Adipocyte (in vitro differentiated cells): ENCODE data around the gene CSNK1G2.

Experiments
- DNase-seq: peaks from one replicate; pipeline ENCODE4 v3.0.0-alpha.2; 2015; ENCODE audit warnings: low read depth
- H3K27me3 ChIP-seq: replicated peaks from 2 replicates; pipeline ENCODE4 v1.7.0; 2013; ENCODE audit warnings: mild to moderate bottlenecking, low read length, moderate library complexity; ENCODE audit not compliant: control insufficient read depth, insufficient read depth
- H3K36me3 ChIP-seq: 2 replicates; pipeline ENCODE4 v1.7.0; 2013; ENCODE audit warnings: low read length, mild to moderate bottlenecking, moderate library complexity; ENCODE audit not compliant: control insufficient read depth, insufficient read depth, severe bottlenecking
- H3K4me1 ChIP-seq: 2 replicates; pipeline ENCODE4 v1.7.0; 2013; ENCODE audit warnings: mild to moderate bottlenecking, low read length, moderate library complexity; ENCODE audit not compliant: control insufficient read depth, insufficient read depth
- H3K4me3 ChIP-seq: 2 replicates; pipeline ENCODE4 v1.7.0; 2013; ENCODE audit warnings: mild to moderate bottlenecking, low read length, moderate library complexity
- H3K9ac ChIP-seq: 2 replicates; pipeline ENCODE4 v1.7.0; 2013; ENCODE audit warnings: mild to moderate bottlenecking, low read length, moderate library complexity
- H3K9me3 ChIP-seq: 2 replicates; pipeline ENCODE4 v1.7.0; 2013; ENCODE audit warnings: mild to moderate bottlenecking, low read length, moderate library complexity; ENCODE audit not compliant: control insufficient read depth

CSNK1G2 gene

DNA sequence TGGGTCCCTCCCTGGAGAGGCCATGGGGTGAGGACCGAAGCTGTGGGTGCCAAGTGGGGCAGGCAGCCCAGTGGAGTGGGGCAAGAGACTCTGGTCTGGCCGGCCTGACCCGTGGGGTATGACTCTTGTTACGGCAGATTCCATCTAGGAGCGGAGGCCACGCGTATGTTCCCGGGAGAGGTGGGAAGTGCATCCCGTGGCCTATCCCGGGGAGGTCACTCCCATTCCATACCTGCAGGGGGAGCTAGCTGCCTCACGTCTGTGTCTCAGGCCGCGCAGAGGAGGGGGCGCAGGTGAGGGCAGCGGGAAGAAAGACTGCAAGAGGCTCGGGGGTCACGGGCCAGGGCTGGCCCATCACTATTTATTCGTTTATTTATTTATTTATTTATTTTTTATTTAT, 4.9 kb downstream of the CSNK1G2 start:
- no peak overlapping the region for H3K4me3 ChIP-seq
- peaks cover 19% of the 10 kb centered on the region for H3K4me1 ChIP-seq
- H3K9ac ChIP-seq, result no peak overlapping the region
- DNase-seq, result peak; percentile 47
- no peaks in the 10 kb centered on the region for H3K9me3 ChIP-seq
- no peaks in the 10 kb centered on the region for H3K36me3 ChIP-seq
- H3K27me3 ChIP-seq, result no peaks in the 10 kb centered on the region

- DNase-seq, result no peak
- no peaks in the 10 kb centered on the region for H3K27me3 ChIP-seq
Measured at GRCh38 chr19:1947651-1948209, 6.8 kb downstream of the CSNK1G2 start.

DNA sequence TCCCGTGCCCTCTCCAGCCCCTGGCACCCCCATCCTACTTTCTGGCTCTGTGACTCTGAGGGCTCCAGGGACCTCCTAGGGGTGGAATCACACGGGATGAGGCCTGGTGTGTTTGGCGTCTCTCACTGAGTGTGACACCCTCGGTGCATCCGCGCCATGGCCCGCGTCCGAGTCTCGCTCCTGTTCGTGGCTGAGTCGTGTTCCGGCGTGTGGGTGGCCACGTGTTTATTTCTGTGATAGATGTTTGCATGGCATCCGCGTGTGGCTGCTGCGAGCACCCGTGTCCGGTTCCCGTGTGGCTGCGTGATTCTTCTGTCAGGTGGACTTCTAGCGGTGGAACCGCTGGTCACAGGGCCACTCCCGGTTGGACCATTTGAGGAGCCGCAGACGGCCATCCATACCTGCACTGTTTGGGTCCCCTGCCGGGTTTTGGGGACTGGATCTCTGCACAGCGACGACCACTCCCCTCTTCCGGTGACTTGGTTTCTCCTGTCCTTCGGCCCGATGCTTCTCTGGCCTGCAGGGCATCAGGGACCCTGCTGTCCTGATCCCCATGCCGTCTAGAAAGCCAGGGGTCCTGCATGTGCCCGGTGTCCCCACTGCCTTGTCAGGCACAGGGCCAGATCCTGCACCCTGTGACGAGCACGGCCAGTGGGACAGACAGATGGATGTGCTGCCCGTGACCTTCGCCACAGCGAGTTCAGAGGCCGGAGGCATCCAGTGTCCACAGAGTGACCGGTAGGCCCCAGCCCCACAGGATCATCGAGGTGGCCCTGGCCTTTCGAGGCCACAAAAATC, 8.5 kb downstream of the CSNK1G2 start:
- Histone ChIP-seq H3K9me3 (no peaks in the 10 kb centered on the region), H3K36me3 (peaks cover 5% of the 10 kb centered on the region), H3K4me1 (peaks cover 4% of the 10 kb centered on the region), H3K9ac (no peak overlapping the region), H3K27me3 (no peaks in the 10 kb centered on the region), H3K4me3 (no peak overlapping the region)
- DNase-seq, result no peak

More at GRCh38 chr19:1947651-1948209, 6.8 kb downstream of the CSNK1G2 start:
- Histone ChIP-seq H3K4me3 (no peak overlapping the region), H3K9me3 (no peaks in the 10 kb centered on the region), H3K4me1 (peaks cover 13% of the 10 kb centered on the region), H3K9ac (no peak overlapping the region), H3K36me3 (peaks cover 5% of the 10 kb centered on the region)

DNA sequence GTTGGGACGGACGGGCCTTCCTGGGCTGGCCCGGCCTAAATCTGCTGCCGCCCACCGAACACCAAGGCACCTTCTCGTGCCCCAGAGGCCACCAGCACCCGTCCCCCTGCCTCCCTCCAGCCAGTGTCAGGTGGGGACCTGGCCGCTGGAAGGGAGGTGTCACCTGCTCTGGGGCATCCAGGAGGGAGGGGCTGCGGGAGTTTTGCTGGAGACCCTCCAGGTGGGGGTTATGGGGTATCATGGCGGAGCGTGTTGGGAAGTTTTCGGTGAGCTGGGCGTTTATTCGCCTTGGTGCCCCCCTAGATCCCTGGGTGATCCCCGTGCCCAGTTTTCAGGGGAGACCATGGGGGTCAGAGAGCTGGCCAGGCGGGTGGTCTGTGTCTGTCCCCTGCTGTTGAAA, 9.7 kb downstream of the CSNK1G2 start:
- Histone ChIP-seq H3K36me3 (peaks cover 5% of the 10 kb centered on the region), H3K4me3 (no peak overlapping the region)
- DNase-seq, result no peak

GRCh38 chr19:1952635-1953034, 11.7 kb downstream of the CSNK1G2 start:
- no peak for DNase-seq
- Histone ChIP-seq H3K4me1 (no peaks in the 10 kb centered on the region), H3K36me3 (peaks cover 5% of the 10 kb centered on the region), H3K4me3 (no peak overlapping the region), H3K27me3 (no peaks in the 10 kb centered on the region), H3K9me3 (no peaks in the 10 kb centered on the region), H3K9ac (no peak overlapping the region)

More for the DNA sequence above, 9.7 kb downstream of the CSNK1G2 start:
- Histone ChIP-seq H3K27me3 (no peaks in the 10 kb centered on the region), H3K9me3 (no peaks in the 10 kb centered on the region), H3K9ac (no peak overlapping the region), H3K4me1 (no peaks in the 10 kb centered on the region)

- no peaks in the 10 kb centered on the region for H3K9me3 ChIP-seq
- no peak for DNase-seq
- H3K27me3 ChIP-seq, result no peaks in the 10 kb centered on the region
- H3K9ac ChIP-seq, result no peak overlapping the region
- H3K4me3 ChIP-seq, result no peak overlapping the region
- H3K36me3 ChIP-seq, result peaks cover 5% of the 10 kb centered on the region
- no peaks in the 10 kb centered on the region for H3K4me1 ChIP-seq
Measured at GRCh38 chr19:1953037-1953436, 12.1 kb downstream of the CSNK1G2 start.

- Histone ChIP-seq H3K36me3 (peaks cover 5% of the 10 kb centered on the region), H3K9ac (no peak overlapping the region), H3K9me3 (no peaks in the 10 kb centered on the region), H3K27me3 (no peaks in the 10 kb centered on the region), H3K4me3 (no peak overlapping the region), H3K4me1 (no peaks in the 10 kb centered on the region)
- no peak for DNase-seq
Measured at GRCh38 chr19:1953441-1954094, 12.6 kb downstream of the CSNK1G2 start.

- Histone ChIP-seq H3K9ac (no peak overlapping the region), H3K4me1 (no peaks in the 10 kb centered on the region), H3K4me3 (no peak overlapping the region), H3K27me3 (no peaks in the 10 kb centered on the region), H3K9me3 (no peaks in the 10 kb centered on the region), H3K36me3 (peaks cover 5% of the 10 kb centered on the region)
- no peak for DNase-seq
Measured at GRCh38 chr19:1954532-1954933, 13.6 kb downstream of the CSNK1G2 start.

DNA sequence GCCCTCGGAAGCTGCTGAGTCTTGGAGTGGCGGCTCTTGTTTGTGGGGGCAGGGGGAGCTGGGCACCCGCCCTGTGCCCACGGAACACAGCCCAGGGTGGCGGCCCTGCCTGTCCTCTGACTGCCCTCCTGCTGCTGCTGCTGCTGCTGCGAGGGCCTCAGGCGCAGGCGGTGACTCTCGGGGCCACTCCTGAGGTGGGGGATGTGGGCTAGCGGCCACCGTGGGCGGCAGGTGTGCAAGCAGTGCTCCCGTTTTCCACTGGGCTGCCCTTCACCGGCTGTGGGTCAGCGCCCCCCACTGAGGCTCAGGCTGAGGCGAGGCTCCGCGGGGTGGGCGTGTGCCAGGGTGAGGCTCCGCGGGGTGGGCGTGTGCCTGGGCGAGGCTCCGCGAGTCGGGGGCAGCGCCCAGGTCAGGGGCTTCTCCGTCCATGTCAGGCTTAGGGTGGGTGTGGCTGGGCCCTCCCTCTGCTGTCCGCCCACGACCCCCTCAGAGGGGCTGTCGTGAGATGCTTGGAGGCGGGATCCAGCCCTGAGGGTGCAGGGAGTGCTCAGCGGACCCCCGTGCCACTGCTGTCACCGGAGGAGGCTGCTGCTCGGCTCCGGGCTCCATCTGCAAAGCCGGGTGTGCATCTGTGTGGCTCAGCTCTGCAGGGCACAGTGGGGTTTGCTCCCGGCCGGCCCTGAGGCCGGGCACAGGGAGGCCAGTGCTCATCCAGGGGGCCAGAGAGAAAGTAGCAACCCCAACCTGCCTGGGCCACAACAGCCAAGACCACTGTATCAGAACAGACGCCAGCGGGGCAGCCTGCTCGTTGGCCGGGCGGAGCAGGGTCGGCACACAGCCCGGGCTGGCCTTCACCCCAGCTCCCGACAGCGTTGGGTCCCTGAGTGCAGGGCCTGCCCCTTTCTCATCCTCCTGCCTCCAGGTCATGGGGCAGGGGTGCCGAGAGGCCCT, 14.5 kb downstream of the CSNK1G2 start:
- no peaks in the 10 kb centered on the region for H3K27me3 ChIP-seq
- no peaks in the 10 kb centered on the region for H3K4me1 ChIP-seq
- no peak for DNase-seq
- no peak overlapping the region for H3K4me3 ChIP-seq
- H3K36me3 ChIP-seq, result peaks cover 5% of the 10 kb centered on the region
- H3K9me3 ChIP-seq, result no peaks in the 10 kb centered on the region
- no peak overlapping the region for H3K9ac ChIP-seq

DNA sequence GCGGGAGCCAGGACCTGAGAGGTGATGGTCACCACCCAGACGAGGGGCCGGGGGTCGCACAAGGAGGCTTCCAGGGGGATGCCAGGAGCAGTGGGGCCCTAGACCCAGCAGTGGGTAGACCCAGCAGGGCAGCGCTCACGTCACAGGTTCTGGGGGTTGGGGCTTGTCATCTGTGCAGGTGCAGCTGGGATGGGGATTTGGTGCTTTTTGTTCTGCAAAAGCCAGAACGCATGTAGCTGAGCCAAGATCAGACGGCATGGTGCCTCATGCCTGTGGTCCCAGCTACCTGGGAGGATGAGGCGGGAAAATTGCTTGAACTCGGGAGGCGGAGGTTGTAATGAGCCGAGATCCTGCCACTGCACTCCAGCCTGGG, 15.1 kb downstream of the CSNK1G2 start:
- DNase-seq, result no peak
- H3K9me3 ChIP-seq, result no peaks in the 10 kb centered on the region
- no peaks in the 10 kb centered on the region for H3K27me3 ChIP-seq
- no peak overlapping the region for H3K9ac ChIP-seq
- peaks cover 5% of the 10 kb centered on the region for H3K36me3 ChIP-seq
- no peaks in the 10 kb centered on the region for H3K4me1 ChIP-seq
- no peak overlapping the region for H3K4me3 ChIP-seq
